Pulmonary artery endothelial cell (primary cell): Measurements from ENCODE around the gene UBE2G1. TPM values are rescaled to one million over a fixed set of nuclear protein-coding genes. Genes with fewer than 3 reads are reported as not detected.
A peak's percentile ranks its signal among the peaks of the same experiment; 100 is the strongest.
"Not testable (repeated sequence)": the region's sequence is repeated elsewhere in the genome, so short reads cannot be mapped to it uniquely, and the experiment has no call there.

Experiments used
- DNase-seq: peaks from one replicate; pipeline ENCODE4 v3.0.0-alpha.2; 2011; ENCODE audit warnings: low read depth, low spot score
- total RNA-seq: library from RNA; depleted of rRNA; stranded (reverse); fragments of >200 nt; gene quantifications from 2 replicates; pipeline ENCODE4 v1.2.3, GENCODE V29; 2014

Gene UBE2G1
- total RNA-seq, 1 donor from 2014 or later, result 38.1 TPM

DNA sequence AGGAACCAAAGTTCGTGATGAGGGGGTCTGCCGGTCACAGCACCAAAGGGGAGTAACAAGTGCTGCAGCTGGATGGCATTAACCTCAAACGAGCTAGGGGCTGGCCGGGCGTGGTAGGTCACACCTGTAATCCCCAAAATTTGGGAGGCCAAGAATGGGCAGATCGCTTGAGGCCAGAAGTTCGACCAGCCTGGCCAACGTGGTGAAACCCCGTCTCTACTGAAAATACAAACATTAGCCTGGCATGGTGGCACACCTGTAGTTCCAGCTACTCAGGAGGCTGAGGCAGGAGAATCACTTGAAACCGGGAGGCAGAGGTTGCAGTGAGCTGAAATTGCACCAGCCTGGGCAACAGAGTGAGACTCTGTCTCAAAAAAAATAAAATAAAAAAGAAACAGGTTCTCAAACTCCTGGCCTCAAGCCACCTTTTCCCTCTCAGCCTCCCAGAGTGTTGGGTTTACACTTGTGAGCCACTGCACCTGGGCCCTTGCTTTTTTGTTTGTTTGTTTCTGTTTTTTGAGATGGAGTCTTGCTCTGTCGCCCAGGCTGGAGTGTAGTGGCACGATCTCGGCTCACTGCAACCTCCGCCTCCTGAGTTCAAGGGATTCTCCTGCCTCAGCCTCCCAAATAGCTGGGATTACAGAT is 9.4 kb upstream of the UBE2G1 start:
- not testable (repeated sequence) for DNase-seq

GRCh38 chr17:4375039-4375748 is 8.7 kb upstream of the UBE2G1 start:
- no peak for DNase-seq

DNA sequence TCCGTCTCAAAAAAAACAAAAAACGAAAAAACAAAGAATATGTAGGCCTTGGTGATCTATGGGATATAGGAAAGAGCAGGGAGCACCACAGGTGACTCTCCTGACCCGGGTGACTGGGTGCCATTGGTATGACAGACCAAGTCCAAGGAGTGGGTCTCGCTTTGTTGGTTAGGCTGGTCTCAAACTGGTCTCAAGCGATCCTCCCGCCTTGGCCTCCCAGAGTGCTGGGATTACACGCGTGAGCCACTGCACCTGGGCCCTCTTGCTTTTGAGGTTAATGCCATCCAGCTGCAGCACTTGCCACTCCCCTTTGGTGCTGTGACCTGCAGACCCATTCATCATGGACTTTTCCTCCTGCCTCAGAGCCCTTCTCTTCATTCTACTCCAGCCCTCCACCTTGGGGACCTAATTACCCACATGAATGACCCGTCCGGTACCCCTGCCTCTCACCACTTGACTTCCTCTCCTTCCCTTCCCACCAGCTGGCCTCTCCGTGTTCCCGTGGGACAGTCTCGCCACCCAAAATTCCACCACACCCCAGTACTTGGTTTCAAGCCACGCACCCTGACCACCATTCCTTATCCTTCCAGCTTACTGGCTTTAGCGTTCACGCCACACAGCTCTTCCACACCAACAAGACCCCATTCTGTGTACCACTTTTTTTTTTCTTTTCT is 3.2 kb upstream of the UBE2G1 start:
- no peak for DNase-seq

- DNase-seq, result no peak
These were observed 1.9 kb upstream of the UBE2G1 start for GRCh38 chr17:4368341-4368740.

DNA sequence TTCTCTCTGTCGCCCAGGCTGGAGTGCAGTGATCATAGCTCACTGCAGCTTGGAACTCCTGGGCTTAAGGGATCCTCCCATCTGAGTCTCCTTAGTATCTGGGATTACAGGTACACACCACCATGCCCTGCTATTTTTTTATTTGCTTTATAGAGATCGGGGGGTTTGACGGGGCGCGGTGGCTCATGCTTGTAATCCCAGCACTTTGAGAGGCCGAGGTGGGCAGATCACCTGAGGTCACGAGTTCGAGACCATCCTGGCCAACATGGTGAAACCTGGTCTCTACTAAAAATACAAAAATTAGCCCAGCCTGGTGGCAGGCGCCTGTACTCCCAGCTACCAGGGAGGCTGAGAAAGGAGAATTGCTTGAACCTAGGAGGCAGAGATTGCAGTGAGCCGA is 702 bp upstream of the UBE2G1 start:
- not testable (repeated sequence) for DNase-seq

- DNase-seq, result no peak
These were observed 698 bp downstream of the UBE2G1 start for GRCh38 chr17:4365628-4366326.

DNA sequence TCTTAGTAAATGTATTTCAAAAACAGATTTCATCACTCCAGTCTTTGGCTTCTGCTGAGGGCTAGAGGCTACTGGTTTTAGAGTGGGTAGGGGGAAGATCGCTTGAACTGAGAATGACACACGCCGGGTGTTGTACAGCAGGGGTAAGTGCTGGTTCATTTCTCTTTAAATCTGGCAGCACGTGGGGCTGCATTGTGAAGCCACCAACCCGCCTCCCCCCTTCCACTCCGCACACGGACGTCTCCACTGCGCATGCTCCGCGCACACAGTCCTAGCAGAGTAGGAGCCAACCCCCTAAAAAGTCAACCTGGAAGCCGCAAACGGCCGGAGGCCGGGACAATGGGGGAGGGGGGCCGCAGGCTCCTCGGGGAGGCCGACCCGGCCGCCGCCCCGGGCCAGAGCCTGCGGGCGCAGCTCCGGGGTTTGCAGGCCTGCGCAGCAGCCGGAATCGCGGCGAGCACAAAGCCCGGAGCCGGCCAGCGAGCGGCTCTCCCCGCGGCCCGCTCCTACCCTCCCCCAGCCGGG is 1.3 kb downstream of the UBE2G1 start:
- peak; percentile 65 for DNase-seq

DNA sequence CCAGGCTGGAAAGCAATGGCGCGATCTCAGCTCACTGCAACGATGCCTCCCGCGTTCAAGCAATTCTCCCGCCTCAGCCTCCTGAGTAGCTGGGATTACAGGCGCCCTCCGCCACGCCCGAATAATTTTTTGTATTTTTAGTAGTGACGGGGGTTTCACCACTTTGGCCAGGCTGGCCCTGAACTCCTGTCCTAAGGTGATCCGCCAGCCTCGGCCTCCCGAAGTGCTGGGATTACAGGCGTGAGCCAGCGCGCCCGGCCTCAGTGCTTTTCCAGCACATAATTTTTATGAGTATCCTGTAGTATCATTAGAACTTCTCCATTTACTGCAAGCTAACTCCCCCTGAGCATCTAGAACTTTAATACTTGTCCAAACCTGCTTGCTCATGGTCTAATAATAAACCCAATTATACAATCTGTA is 1.8 kb downstream of the UBE2G1 start:
- no peak for DNase-seq

DNA sequence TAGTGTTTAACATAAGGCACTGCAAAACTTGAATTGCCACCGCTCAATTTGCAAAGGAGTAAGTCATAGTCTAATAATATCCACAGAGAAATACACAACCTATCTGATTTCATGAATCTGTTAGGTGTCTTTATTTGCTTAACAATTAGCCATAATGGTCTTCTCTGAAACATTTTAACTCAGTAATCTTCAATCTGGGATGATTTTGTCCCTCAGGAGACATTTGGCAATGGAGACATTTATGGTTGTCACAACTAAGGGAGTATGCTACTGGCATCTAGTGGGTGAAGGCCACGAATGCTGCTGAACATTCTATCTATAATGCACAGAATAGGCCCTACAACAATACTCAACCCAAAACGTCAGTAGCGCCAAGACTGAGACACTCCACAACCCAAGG is 4.3 kb downstream of the UBE2G1 start:
- no peak for DNase-seq

GRCh38 chr17:4358154-4358553 is 8.3 kb downstream of the UBE2G1 start:
- no peak for DNase-seq

DNA sequence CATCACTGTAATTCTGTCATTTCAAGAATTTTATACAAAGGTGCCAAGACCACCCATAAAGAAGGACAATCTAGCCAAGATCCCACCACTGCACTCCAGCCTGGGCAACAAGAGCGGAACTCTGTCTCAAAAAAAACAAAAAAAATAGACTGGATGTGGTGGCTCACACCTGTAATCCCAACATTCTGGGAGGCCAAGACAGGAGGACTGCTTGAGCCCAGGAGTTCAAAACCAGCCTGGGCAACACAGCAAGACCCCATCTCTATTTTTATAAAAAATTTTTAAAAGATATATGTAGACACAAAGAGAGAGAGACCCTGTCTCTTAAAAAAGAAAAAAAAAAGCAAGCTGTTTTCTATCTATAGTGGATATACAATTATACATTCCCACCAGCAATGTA is 8.8 kb downstream of the UBE2G1 start:
- no peak for DNase-seq

DNA sequence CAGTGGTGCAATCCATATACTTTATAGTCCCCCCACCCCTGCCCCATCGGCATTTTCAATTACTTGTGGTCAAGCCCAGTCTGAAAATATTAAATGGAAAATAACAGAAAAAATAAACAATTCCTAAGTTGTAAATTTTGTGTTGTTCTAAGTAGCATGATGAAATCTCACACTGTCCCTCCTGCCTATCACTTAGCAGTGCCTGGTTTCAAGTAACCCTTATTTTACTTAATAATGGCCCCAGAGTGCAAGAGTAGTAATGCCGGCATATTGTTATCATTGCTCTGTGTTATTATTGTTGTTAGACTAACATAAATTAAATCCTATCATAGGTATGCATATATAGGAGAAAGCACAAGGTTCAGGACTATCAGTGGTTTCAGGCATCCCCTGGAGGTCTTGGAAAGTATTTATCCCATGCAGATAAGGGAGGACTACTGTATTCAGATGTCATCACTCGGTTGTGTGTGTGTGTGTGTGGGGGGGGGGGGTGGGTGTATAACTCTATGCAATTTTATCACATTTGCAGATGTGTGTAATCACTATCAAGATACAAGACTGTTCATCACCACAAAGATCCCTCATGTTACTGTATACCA is 9.3 kb downstream of the UBE2G1 start:
- DNase-seq, result no peak

DNA sequence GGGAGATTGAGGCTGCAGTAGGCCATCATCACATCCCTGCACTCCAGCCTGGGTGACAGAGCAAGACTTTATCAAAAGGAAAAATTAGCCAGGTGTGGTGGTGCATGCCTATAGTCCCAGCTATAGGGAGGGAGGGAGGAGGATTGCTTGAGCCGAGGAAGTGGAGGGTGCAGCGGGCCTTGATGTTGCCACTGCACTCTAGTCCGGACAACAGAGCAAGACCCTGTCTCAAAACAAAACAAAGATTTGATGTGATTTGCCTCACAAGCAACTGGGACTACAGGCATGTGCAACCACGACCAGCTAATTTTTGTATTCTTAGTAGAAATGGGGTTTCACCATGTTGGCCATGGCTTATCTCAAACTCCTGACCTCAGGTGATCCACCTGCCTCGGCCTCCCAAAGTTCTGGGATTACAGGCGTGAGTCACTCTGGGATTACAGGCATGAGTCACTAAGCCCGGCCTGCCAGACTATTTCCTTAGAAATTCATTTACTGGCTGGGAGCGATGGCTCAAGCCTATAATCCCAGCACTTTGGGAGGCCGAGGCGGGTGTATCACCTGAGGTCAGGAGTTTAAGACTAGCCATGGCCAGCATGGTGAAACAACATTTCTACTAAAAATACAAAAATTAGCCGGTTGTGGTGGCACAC is 11.5 kb downstream of the UBE2G1 start:
- no peak for DNase-seq

GRCh38 chr17:4354206-4354605 is 12.3 kb downstream of the UBE2G1 start:
- DNase-seq, result no peak

DNA sequence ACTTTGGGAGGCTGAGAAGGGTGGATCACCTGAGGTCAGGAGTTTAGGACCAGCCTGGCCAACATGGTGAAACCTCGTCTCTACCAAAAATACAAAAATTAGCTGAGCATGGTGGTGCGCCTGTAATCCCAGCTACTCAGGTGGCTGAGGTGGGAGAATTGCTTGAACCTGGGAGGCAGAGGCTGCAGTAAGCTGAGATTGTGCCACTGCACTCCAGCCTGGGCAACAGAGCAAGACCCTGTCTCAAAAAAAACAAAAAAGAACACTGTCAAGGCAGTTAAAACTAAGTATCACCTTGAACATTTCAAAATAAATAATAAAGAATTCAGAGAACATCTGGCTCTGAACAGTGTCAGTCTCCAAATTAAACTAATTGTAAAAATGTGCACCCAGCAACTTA is 16.3 kb downstream of the UBE2G1 start:
- not testable (repeated sequence) for DNase-seq

- no peak for DNase-seq
These were observed 20.8 kb downstream of the UBE2G1 start for GRCh38 chr17:4345581-4346252.

DNA sequence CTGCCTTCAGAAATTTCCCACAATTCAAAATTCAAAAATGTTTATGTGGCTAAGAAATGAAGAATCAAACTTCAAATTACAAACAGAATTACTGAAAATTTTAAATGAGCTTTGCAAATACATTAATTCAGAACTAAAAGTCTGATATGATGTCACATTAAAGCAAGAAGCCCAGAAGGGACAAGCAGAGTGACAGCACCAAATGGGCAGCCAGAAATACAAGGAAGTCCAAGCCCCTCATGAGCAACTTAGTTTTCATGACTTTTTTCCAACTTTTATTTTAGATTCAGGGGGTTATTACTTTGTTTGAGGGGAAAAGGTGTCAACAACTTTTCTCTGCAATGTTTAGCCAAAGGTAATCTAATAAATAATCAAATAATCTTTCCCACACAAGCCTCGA is 21.5 kb downstream of the UBE2G1 start:
- DNase-seq, result no peak

GRCh38 chr17:4342535-4342934 is 23.9 kb downstream of the UBE2G1 start:
- no peak for DNase-seq

- DNase-seq, result no peak
These were observed 24.9 kb downstream of the UBE2G1 start for GRCh38 chr17:4341616-4341977.

- DNase-seq, result no peak
These were observed 25.4 kb downstream of the UBE2G1 start for GRCh38 chr17:4340914-4341615.
